Pons (tissue), 1 donor: Measurements from ENCODE around the gene ASB16.

Source experiments
- DNase-seq: peaks from one replicate; pipeline ENCODE4 v3.0.0-alpha.2; 2016; ENCODE audit warnings: low spot score

Gene ASB16

GRCh38 chr17:44190481-44190880 lies 20.0 kb downstream of the ASB16 start:
- DNase-seq: no peak

- DNase-seq: no peak
Measured at GRCh38 chr17:44191369-44191768, 20.9 kb downstream of the ASB16 start.

GRCh38 chr17:44191941-44192496 lies 21.5 kb downstream of the ASB16 start:
- DNase-seq: no peak

GRCh38 chr17:44192750-44193149 lies 22.2 kb downstream of the ASB16 start:
- no peak for DNase-seq

- DNase-seq: no peak
Measured at GRCh38 chr17:44193326-44194084, 23.0 kb downstream of the ASB16 start.

- DNase-seq: no peak
Measured at GRCh38 chr17:44197107-44197506, 26.6 kb downstream of the ASB16 start.

GRCh38 chr17:44197980-44198720 lies 27.6 kb downstream of the ASB16 start:
- no peak for DNase-seq

GRCh38 chr17:44198721-44199552 lies 28.4 kb downstream of the ASB16 start:
- no peak for DNase-seq

- DNase-seq: peak; percentile 93
Measured at GRCh38 chr17:44199553-44200477, 29.3 kb downstream of the ASB16 start, which contains the start of gene ATXN7L3. Gene ATXN7L3 (minus strand): TSS chr17:44199884. CDS start chr17:44198070, 1,814 bp downstream.

GRCh38 chr17:44200478-44201155 lies 30.1 kb downstream of the ASB16 start:
- no peak for DNase-seq

- DNase-seq: no peak
Measured at GRCh38 chr17:44202756-44203155, 32.3 kb downstream of the ASB16 start.

GRCh38 chr17:44203731-44204440 lies 33.4 kb downstream of the ASB16 start:
- no peak for DNase-seq

- DNase-seq: no peak
Measured at GRCh38 chr17:44204441-44204882, 34.0 kb downstream of the ASB16 start.

- no peak for DNase-seq
Measured at GRCh38 chr17:44205962-44206824, 35.7 kb downstream of the ASB16 start.

GRCh38 chr17:44206825-44207155 lies 36.3 kb downstream of the ASB16 start:
- no peak for DNase-seq

GRCh38 chr17:44207319-44207718 lies 36.8 kb downstream of the ASB16 start:
- no peak for DNase-seq

- DNase-seq: no peak
Measured at GRCh38 chr17:44207743-44208142, 37.2 kb downstream of the ASB16 start.

GRCh38 chr17:44209786-44210341 lies 39.4 kb downstream of the ASB16 start:
- no peak for DNase-seq
